ENCODE measurements around the gene COLGALT1. TPM values are rescaled to one million over a fixed set of nuclear protein-coding genes. Genes with fewer than 3 reads are reported as not detected.

Gene COLGALT1
- total and polyA plus RNA-seq, 9 of the 15 experiments (the other 6 are each of a cell fraction or from before 2014, with no cell fraction given): 4.9 to 119 (median 82.6) TPM

- TF ChIP-seq TOE1 (IDR thresholded peaks at IDR 0.05; ENCODE audit: borderline replicate concordance): no peak
- TF ChIP-seq TOE1 (CRISPR knock-in tag; IDR thresholded peaks at IDR 0.05; ENCODE audit: borderline replicate concordance, low read depth): no peak
- peak in 1 of 2 experiments; percentile 31; a peak in 1 of 3 replicates for TF ChIP-seq CBX3 (IDR thresholded peaks at IDR 0.05; ENCODE audit: borderline replicate concordance in 1 of 2, low read length in 2 of 2)
- 0 out of 2 replicates have a peak, but pooled peaks have one; percentile 37 for TF ChIP-seq ZNF592 (IDR thresholded peaks at IDR 0.05)
- TF ChIP-seq ID3 (CRISPR knock-in tag; IDR thresholded peaks at IDR 0.05): no peak
- no peak for TF ChIP-seq ID3 (tag; IDR thresholded peaks at IDR 0.05)
- TF ChIP-seq ETV6 (IDR thresholded peaks at IDR 0.05; ENCODE audit: borderline replicate concordance in 1 of 2, low read depth in 2 of 2, low read length in 1 of 2): no peak
- TF ChIP-seq ETV6 (CRISPR knock-in tag; IDR thresholded peaks at IDR 0.05; ENCODE audit: borderline replicate concordance): no peak
- TF ChIP-seq AFF1 (IDR thresholded peaks at IDR 0.05; ENCODE audit: low read depth in 1 of 2, partially characterized antibody in 2 of 2): peak in 1 of 2 experiments; percentile 21
- TF ChIP-seq HDAC1 (IDR thresholded peaks at IDR 0.05): peak in 1 of 2 experiments; percentile 35; a peak in 1 of 4 replicates
- peak; percentile 48; the same call in 1 of the 2 replicates for TF ChIP-seq ARID1B (IDR thresholded peaks at IDR 0.05)
- peak; percentile 44 for TF ChIP-seq PKNOX1 (IDR thresholded peaks at IDR 0.05)
- 0 out of 2 replicates have a peak, but pooled peaks have one; percentile 48 for TF ChIP-seq ATF7 (IDR thresholded peaks at IDR 0.05)
- peak; percentile 64 for TF ChIP-seq GABPA (tag; conservative IDR thresholded peaks at IDR 0.05; ENCODE audit: low read depth)
- TF ChIP-seq RCOR1 (IDR thresholded peaks at IDR 0.05; ENCODE audit: borderline replicate concordance in 1 of 2, low read depth in 2 of 2, low read length in 2 of 2): peak in 1 of 2 experiments; percentile 26; a peak in 1 of 4 replicates
Observed at GRCh38 chr19:17553256-17553655, 2.2 kb upstream of the COLGALT1 start (continued).

All from K562 (cell line).